ENCODE measurements around the gene NBEAL1.

- TF ChIP-seq ZNF571 (tag by site-specific recombination; IDR thresholded peaks at IDR 0.05) (no peak), ATF2 (tag by site-specific recombination; IDR thresholded peaks at IDR 0.05; ENCODE audit: low read depth) (no peak), CTCF (tag by site-specific recombination; IDR thresholded peaks at IDR 0.05) (no peak), ZNF48 (tag by site-specific recombination; IDR thresholded peaks at IDR 0.05) (no peak), TCF7L2 (IDR thresholded peaks at IDR 0.05; ENCODE audit: borderline replicate concordance, low read depth, low read length) (no peak)
Observed at GRCh38 chr2:203164311-203164935, 149.7 kb downstream of the NBEAL1 start.
